Posterior cingulate gyrus (tissue), 11 donors: ENCODE results near the gene PITPNM1.
A peak's percentile ranks its signal among the peaks of the same experiment; 100 is the strongest.

Source experiments
- DNase-seq, 10 donors: peaks; one replicate each; pipeline versions ENCODE4 v3.0.0 to v3.0.0-alpha.2; 2020 to 2021; ENCODE audit warnings: mixed read lengths in 3 of 10
- intact Hi-C: fragments of 100-400 bp; cut with DNase I; formaldehyde crosslinking; loops from one replicate; pipeline ENCODE4 v1.15.1; 2023

The PITPNM1 gene

DNA sequence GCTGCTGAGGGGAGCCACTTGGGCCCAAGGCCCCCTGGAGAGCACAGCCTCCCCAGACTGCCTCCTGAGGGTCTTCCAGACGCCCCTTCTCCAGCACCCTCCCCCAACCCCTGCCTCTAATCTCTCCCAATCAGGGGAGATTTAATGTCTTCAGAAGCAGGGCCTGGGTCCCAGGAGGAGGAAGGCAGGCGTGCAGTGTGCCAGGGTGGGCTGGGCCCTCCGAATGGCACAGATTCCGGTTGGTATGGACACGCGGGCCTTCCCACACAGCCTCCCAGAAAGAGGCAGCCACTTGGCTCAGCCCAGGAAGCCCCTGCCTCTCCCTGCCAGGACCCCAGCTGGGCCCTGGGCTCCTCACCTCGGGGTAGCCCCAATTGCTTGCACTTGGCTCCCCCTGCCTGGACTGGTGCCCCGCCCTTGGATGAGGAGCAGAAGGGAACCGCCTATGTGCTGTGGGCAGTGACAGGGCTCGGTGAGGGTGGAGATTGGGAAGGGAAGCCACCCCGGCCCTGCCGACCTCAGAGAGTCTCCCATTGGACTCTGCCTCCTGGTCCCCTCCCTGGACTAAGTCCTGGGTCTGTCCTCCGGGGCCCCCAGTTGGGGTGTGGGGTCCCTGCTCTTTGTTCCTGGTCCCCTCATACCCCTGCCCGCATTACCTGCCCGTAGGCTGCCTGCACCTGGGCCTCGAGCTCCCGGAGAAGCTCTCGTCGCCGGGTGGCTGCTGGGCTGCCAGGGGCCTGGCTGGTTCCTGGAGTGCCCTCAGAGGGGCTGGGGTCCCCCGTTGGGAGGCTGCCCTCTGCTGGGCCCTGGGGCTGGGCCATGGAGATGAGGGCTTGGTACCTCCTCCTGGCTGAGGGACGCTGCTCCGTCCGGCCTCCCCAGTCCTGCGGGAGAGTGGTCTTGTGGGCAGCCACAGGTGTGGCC lies 18.7 kb upstream of the PITPNM1 start:
- intact Hi-C loops, result no loop called here
- peak in 2 of 10 donors; percentile 64 to 79 for DNase-seq

DNA sequence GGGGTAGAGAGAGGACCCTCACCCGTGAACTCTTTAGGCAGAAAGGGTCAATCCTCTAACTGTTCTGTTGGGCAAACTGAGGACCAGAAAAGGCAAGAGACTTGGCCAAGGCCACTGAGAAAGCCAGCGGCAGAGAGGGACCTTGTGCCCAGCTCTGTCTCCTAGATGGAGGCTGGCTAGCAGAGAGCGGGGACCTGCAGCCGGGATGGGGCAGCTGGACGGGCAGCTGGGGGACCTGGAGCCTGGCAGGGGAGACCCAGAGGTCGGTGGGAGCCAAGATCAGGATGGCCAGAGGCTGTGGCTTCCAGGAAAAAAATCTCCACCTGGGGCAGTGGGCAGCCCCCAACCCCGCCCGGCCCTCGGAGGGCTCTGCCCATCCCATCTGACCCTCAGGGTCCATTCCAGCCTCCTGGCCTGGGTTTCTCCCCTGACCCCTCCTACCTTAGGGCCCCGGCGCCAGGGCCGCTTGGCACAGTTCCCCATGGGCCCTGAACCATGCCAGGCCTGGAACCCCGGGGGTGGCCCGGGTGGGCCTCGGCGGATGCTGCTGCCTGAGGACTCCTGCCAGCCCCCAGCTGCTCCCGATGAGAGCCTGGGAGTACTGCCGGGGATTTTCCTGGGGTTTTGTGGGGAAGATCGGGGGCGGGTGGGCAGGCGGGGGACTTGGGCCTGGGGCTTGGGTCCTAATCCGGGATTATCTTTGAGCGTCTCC lies 17.8 kb upstream of the PITPNM1 start, which contains the start of gene CABP2:
TSS of gene CABP2 (minus strand) at position 603 of the 712 bp plus-strand sequence. CDS start at position 483, 120 bp downstream.
- peak in 1 of 10 donors; percentile 79 for DNase-seq
- intact Hi-C loops, result no loop called here

GRCh38 chr11:67522338-67522737 lies 17.2 kb upstream of the PITPNM1 start:
- peak in 1 of 10 donors; percentile 47 for DNase-seq

GRCh38 chr11:67521924-67522323 lies 16.8 kb upstream of the PITPNM1 start:
- intact Hi-C loops, result no loop called here
- peak in 2 of 10 donors; percentile 38 to 55 for DNase-seq

More at GRCh38 chr11:67522338-67522737, 17.2 kb upstream of the PITPNM1 start:
- intact Hi-C loops, result no loop called here

DNA sequence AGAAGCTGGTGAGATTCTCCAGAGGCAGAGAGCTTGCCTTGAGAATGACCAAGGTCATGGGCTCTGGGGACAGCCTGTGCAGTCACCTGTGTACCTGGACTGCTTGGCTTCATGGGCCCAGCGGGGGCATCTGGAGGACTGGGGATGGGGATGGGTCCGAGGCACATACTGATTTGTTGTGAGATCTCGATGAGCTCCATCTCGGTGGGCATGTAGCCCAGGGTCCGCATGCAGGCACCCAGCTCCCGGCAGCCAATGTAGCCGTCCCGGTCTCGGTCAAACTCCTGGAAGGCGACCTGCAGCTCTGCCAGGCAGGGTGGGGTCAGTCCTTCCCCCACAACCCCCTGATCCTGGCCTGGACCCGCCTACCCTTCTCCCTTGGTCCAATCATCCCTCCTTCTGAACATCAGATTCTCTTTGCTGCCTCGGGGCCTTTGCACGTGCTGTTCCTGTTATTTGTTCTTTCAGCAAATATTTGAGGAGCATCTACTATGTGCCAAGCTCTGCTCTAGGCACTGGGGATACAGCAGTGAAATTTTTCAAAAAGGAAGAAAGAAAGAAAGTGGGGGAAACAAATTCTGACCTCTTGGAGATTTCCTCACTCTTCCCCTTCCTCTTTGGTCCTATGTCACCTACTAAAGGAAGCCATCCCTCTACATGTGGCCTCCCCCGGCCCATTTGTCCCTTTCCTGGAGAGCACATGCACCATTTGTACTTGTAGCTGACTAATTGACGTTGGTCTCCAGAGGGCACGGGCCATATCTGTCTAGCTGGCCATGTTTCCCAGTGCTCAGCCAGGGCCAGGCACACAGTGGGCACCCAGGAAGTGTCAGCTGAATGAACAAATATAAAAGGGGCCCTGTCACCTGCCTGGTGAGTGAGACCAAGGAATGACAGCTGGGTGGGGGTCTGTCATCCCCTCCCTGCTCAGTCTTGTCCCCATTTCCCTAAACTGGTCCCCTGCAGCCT lies 16.0 kb upstream of the PITPNM1 start:
- intact Hi-C loops, result no loop called here

DNA sequence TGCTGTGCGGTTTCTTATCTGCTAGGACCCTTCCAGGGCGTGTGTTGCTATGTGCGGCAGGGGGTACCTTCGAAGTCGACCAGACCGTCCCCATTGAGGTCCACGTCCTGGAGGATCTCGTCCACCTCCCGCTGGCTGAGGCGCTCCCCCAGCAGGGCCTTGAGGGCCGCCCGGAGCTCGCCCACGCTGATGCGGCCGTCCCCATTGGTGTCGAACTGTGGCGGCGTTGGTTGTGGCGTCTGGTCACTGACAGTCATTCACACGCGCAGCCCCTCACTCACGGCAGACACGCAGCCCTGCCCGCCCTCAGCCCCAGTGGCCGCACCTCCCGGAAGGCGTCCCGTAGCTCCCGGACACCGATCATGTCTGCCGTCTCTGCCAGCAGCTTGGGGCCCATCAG lies 14.6 kb upstream of the PITPNM1 start:
- intact Hi-C loops, result loop anchor here (10.0 kb wide), 1 partner anchor 65 kb away; the partner anchor contains the start of gene GSTP1
- DNase-seq, result peak in 1 of 10 donors; percentile 75

More for the DNA sequence above, 16.0 kb upstream of the PITPNM1 start:
- DNase-seq, result peak in 2 of 10 donors; percentile 16 to 66

DNA sequence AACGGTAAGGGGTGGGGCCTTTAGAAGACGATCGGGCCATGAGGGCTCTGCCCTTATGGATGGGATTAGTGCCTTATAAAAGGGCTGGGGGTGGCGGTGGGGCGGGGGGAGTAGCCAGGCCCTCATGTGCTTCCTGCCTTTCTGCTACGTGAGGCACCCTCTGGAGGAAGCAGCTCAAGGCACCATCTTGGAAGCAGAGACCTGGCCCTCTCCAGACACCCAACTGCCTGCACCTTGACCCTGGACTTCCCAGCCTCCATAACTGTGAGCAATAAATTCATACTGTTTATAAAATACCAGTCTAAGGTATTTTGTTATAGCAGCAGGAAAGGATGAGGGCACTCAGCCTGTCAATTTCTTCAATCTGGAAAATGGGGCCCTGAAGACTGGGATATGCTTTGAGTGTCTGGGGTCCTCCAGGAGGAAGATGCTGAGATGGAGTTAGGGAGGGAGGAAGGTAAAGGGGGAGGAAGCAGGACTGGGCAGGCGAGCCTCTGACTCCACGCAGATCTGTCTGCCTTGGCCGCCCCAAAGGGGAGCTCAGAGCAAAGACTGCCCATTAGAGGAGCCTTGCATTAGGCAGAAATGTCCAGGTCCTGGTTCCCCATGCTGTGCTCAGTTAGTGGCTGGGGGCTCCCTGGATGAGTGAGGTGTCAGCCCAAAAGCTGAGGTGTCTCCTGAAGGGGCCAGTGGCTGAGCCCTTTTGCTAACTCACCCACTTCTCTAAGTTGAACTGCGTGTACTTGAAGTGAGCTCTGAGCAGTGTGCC lies 12.8 kb upstream of the PITPNM1 start:
- intact Hi-C loops, result loop anchor here (10.0 kb wide), 1 partner anchor 67 kb away; the partner anchor contains the start of gene GSTP1
- DNase-seq, result no peak

DNA sequence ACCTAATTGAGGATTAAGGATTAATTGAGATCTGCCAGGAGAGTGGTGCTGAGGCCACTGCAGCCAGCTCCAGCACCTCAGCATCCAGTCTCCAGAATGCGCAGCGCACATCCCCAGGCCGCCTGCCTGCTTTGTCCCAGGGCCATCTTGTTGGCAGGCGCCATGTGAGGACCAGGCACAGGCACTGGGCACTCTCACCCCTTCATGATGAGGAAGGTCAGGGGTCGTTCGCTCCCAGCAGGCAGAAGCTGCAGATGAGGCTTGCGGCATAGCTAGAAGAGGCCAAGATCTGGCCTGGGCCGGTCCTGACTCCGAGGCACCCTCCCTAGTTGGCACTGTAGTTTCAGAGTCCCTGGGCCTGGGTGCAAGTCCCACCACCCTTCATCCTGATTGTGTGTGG lies 11.6 kb upstream of the PITPNM1 start:
- intact Hi-C loops, result loop anchor here (10.0 kb wide), 1 partner anchor 68 kb away; the partner anchor contains the start of gene GSTP1
- peak in 1 of 10 donors; percentile 53 for DNase-seq

DNA sequence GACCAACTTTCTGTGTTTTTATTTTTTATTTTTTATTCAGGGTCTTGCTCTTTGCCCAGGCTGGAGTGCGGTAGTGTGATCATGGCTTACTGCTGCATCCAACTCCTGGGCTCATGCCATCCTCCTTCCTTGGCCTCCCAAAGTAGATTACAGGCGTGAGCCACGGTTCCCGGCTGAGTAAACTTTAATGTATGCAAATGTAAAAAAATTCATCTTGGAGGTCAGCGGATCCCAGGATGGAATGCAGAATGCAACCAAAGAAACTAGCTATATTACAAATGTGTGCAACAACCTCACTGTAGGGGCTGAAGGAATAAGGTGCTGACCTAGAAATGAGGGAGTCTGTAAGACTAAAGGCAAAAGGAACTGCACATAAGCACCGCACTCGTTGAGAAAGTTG lies 9.0 kb upstream of the PITPNM1 start:
- DNase-seq, result no peak
- intact Hi-C loops, result loop anchor here (10.0 kb wide), 1 partner anchor 71 kb away; the partner anchor contains the start of gene GSTP1

GRCh38 chr11:67511558-67511957 lies 6.4 kb upstream of the PITPNM1 start:
- intact Hi-C loops, result loop anchor here (10.0 kb wide), 1 partner anchor 73 kb away; the partner anchor contains the start of gene GSTP1

GRCh38 chr11:67510023-67510345 lies 4.8 kb upstream of the PITPNM1 start:
- intact Hi-C loops, result loop anchor here (10.0 kb wide), 1 partner anchor 75 kb away; the partner anchor contains the start of gene GSTP1
- DNase-seq, result no peak

More at GRCh38 chr11:67511558-67511957, 6.4 kb upstream of the PITPNM1 start:
- DNase-seq, result peak in 1 of 10 donors; percentile 11

DNA sequence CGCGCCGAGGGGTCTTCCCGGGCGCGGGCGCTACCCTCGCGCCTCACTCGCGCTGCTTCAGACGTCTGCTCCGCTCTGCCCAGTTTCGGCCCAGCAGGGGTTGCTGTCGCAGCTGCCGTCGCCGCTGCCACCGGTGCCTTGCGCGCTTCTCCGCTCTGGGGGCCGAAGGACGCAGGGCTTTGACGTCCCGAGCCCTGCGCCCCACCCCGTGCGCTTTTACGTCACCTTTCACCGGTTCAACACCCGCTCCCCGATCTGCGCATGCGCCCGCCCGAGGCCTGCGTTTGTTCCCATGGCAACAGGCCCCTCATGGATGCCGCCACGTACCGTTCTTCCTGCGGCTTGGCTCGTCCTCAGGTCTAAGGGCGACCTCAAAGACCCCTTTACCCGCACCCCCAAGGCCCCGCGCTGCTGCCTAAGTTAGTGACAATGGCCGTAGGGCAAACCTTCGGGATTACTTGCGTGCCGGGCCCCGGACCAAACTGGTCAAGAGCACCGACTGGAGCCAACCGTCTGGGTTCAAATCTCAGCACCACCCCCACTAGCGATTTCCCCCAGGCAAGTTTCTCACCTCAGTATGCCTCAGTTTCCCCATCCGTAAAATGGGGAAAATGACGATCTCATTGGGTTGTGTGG lies 3.4 kb upstream of the PITPNM1 start:
- intact Hi-C loops, result loop anchor here (5.0 to 10.0 kb wide), 3 partner anchors 64 to 156 kb away; partner anchors contain the start of genes CORO1B, POLD4, PPP1CA and TBC1D10C
- DNase-seq, result peak; percentile 92 to 99 (median 97)

- DNase-seq, result peak; percentile 98 to 100 (median 99)
- intact Hi-C loops, result loop anchor here (5.0 to 10.0 kb wide), 3 partner anchors 63 to 156 kb away; partner anchors contain the start of genes CORO1B, POLD4, PPP1CA and TBC1D10C
Observed at GRCh38 chr11:67507864-67508485, 2.8 kb upstream of the PITPNM1 start, which contains the start of gene CDK2AP2. CDK2AP2 (minus strand) TSS chr11:67508162; CDS start chr11:67508082, 80 bp downstream.

- intact Hi-C loops, result loop anchor here (5.0 to 10.0 kb wide), 3 partner anchors 63 to 155 kb away; partner anchors contain the start of genes CORO1B, POLD4, PPP1CA and TBC1D10C
Observed at GRCh38 chr11:67507242-67507863, 2.2 kb upstream of the PITPNM1 start.

GRCh38 chr11:67506426-67507051 lies 1.4 kb upstream of the PITPNM1 start:
- peak in 2 of 10 donors; percentile 56 to 64 for DNase-seq
- intact Hi-C loops, result loop anchor here (5.0 to 10.0 kb wide), 3 partner anchors 62 to 154 kb away; partner anchors contain the start of genes CORO1B, POLD4, PPP1CA and TBC1D10C

More at GRCh38 chr11:67507242-67507863, 2.2 kb upstream of the PITPNM1 start:
- peak in 2 of 10 donors; percentile 31 to 85 for DNase-seq
